HG03045 (cell line): Measurements from ENCODE around the gene SPATA21.

Experiments
- ATAC-seq: cut with Tn5 transposase; IDR thresholded peaks from one replicate; pipeline ENCODE4 v1.9.1; 2021; ENCODE audit warnings: mild to moderate bottlenecking, moderate library complexity; ENCODE audit not compliant: unreplicated experiment

The SPATA21 gene

GRCh38 chr1:16451841-16452528 lies 14.8 kb upstream of the SPATA21 start:
- ATAC-seq: no peak

- ATAC-seq: no peak
Measured at GRCh38 chr1:16450863-16451481, 13.7 kb upstream of the SPATA21 start.

GRCh38 chr1:16449666-16450065 lies 12.4 kb upstream of the SPATA21 start:
- ATAC-seq: no peak

DNA sequence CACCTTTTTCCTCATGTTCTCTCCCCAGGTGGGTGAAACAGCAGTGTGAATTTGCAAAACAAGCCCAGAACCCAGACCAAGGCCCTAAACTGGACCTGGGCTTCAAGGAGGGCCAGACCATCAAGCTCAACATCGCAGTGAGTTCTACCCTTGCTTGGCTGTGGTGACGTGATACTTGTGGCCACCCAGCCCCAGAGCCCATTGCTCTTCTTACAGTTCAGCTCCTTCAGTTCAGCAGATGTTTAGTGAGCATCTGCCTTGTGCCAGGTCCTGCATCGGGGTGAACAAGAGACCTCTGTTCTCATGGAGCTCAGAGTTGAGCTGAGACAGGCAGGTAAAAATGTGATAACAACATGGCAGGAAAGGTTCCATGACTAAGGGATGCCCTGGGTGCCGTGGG lies 11.8 kb upstream of the SPATA21 start:
- no peak for ATAC-seq

GRCh38 chr1:16447641-16448040 lies 10.4 kb upstream of the SPATA21 start:
- no peak for ATAC-seq

DNA sequence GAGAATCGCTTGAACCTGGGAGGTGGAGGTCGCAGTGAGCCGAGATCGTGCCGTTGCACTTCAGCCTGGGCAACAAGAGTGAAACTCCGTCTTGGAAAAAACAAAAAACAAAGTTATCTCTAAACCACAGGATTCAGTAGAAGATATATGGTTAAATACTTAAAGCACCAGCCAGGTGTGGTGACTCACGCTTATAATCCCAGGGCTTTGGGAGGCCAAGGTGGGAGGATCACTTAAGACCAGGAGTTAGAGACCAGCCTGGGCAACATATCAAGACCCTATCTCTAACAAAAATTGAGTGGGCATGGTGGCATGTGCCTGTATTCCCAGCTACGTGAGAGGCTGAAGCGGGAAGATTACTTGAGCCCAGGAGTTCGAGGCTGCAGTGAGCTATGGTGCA lies 8.9 kb upstream of the SPATA21 start:
- ATAC-seq: no peak

GRCh38 chr1:16445052-16445451 lies 7.8 kb upstream of the SPATA21 start:
- no peak for ATAC-seq

- ATAC-seq: no peak
Measured at GRCh38 chr1:16443975-16444770, 6.9 kb upstream of the SPATA21 start.

DNA sequence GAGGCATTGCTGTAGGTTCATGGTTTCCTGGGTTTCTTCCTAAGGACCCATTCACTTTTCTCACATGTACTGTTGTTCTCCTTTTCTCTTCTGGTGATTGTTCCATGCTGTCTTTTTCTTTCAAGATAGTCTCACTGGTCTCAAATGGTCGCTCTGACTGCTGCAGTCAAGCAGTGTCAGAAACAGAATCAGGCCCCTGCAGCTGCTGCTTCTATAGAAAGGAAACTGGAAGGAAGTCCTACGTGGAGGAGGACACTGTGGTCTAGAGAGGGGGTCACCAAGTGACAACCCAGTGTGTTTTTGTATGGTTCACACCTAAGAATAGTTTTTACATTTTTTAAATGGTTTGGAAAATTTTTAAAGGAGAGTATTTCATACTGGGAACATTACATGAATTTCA lies 5.7 kb upstream of the SPATA21 start:
- no peak for ATAC-seq

GRCh38 chr1:16442265-16442664 lies 5.0 kb upstream of the SPATA21 start:
- no peak for ATAC-seq

- no peak for ATAC-seq
Measured at GRCh38 chr1:16441282-16441665, 4.0 kb upstream of the SPATA21 start.

GRCh38 chr1:16440470-16441281 lies 3.5 kb upstream of the SPATA21 start, which contains the start of gene NECAP2:
TSS of gene NECAP2 (plus strand) at chr1:16440724. CDS start at chr1:16440762, 38 bp downstream.
- peak; percentile 86 for ATAC-seq

DNA sequence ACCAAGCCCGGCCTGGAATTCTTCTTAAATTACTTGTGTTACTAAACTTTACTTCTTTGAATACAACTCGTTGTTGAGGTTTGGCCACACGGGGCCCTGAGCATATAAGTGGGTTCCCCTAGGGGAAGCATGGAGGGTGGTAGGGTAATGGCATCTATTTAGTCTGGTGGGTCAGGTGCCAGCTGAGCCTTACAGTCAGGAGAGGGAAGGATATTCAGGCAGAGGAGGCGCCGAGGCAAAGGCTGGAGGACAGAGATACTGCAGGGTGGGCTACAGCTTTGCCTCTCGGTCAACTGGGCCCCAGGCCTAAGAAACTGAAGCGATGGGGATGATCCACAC lies 2.9 kb upstream of the SPATA21 start:
- ATAC-seq: peak; percentile 22

GRCh38 chr1:16438924-16439323 lies 1.7 kb upstream of the SPATA21 start:
- ATAC-seq: no peak

DNA sequence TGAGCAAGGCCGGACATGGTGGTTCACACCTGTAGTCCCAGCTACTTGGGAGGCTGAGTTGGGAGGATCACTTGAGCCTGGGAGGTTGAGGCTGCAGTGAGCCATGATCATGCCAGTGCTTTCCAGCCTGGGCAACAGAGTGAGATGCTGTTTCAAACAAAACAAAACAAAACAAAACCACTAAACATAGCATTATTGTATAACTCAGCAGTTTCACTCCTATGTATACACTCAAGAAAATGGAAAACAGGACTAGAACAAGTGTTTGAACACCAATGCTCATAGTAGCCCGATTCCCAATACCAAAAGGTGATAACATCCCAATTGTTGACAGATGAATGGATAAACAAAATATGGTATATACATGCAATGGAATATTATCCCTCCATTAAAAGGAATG lies 1.3 kb upstream of the SPATA21 start:
- ATAC-seq: no peak

DNA sequence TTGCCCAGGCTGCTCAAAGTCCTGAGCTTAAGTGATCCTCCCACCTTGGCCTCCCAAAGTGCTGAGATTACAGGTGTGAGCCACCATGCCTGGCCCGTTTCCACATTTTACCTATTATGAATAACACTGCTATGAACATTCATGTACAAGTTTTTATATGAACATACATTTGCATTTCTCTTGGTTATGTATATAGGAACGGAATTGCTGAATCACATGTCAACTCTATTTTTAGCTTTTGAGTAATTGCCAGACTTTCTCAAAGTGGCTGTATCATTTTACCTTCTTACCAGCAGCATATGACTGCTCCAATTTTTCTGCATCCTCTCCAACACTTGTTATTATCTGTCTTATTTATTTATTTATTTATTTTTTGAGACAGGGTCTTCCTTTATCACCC lies 2.7 kb downstream of the SPATA21 start:
- no peak for ATAC-seq

- no peak for ATAC-seq
Measured at GRCh38 chr1:16434007-16434406, 3.2 kb downstream of the SPATA21 start.

- ATAC-seq: no peak
Measured at GRCh38 chr1:16433030-16433429, 4.2 kb downstream of the SPATA21 start.

- ATAC-seq: no peak
Measured at GRCh38 chr1:16430606-16431005, 6.6 kb downstream of the SPATA21 start.

GRCh38 chr1:16425125-16426025 lies 11.8 kb downstream of the SPATA21 start:
- no peak for ATAC-seq
